HG02981 (cell line): ENCODE data around the gene ATP6V1B1.

Experiments used
- ATAC-seq: cut with Tn5 transposase; IDR thresholded peaks from one replicate; pipeline ENCODE4 v1.9.1; 2021; ENCODE audit warnings: mild to moderate bottlenecking, moderate library complexity; ENCODE audit not compliant: unreplicated experiment

Gene ATP6V1B1

GRCh38 chr2:70935468-70936164 is at the start of gene ATP6V1B1:
Gene ATP6V1B1, plus strand, starts transcription at chr2:70935900. Its CDS starts 55 bp downstream, at chr2:70935955.
- ATAC-seq = no peak

DNA sequence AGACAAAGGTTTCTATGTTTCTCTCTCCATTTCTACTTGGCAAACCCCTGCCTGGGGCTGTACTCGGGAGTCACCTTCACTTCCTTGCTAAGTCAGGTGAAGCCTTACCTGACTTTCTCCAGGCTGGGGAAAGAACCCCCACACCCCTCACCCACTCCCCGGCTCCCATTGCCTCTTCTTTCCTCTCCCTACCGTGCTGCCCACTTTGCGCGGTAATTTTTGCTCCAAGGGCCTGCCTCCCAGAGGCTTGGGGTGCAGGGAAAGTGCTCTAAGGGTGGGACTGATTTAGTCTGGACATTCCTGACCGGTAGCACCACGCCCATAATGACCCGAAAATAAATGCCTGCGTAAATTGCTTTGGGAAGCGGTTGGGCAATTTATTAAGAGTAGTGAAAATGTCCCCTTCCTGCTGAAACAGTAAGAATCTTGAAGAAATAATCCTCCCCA is 49.1 kb upstream of the ATP6V1B1 start:
- ATAC-seq = no peak

- no peak for ATAC-seq
Observed at GRCh38 chr2:70887208-70887549, 48.5 kb upstream of the ATP6V1B1 start.

DNA sequence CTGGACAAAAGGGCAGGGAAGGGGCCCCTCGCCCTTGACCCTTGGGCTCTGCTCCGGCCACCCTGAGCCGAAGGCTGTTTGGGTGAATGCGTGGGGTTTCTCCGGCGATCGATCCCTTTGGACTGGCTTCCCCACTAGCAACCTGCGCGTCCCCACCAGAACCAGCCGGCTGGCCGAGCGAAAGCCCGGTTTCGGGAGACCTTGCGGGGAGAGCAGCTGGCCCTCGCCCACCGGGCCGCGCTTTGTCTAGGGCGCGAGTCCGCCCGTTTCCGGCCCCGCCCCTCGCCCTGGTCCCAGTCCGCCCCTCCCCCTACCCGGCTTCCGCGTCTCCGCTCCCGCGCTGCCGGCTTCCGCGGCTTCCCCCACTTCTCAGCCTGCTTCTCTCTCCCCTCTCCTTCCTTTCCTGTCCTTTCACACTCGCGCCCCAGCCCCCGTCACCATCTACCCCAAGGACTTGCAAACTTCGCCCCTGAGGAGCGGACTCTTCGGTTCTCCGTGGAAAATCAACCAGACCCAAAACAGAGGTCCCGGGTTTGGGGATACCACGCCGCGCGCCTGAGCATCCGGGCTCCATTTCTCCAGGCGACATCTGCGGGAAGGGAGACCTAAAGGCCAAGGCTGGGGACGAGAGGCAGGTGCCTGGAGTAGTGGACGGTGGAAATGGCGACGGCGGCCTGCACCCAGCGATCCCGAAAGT is 48.0 kb upstream of the ATP6V1B1 start:
- ATAC-seq = no peak

DNA sequence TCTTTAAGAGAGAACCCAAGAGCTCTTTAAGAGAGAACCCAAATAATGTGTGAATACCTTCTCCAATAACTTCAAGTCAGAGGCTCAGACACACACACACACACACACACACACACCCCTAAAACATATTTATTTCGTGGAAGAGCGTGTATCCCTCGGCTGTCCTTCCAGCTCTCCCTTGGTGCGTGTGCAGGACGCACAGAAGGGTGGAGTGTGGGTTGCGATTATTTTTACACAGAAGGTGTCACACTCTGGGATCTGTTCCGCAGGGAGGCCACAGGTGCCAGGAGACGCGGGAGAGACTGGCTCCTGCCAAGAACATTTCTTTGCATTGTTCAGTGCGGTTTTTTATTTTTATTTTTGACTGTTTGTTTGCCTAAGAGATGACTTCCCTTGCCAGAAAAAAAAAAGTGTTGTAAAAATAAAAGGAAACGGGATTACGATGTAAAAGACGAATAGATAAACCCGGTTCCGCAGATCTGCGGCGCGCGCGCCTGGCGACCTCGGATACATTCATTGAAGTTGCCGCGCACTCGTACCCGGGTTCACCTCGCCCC is 47.3 kb upstream of the ATP6V1B1 start:
- no peak for ATAC-seq

DNA sequence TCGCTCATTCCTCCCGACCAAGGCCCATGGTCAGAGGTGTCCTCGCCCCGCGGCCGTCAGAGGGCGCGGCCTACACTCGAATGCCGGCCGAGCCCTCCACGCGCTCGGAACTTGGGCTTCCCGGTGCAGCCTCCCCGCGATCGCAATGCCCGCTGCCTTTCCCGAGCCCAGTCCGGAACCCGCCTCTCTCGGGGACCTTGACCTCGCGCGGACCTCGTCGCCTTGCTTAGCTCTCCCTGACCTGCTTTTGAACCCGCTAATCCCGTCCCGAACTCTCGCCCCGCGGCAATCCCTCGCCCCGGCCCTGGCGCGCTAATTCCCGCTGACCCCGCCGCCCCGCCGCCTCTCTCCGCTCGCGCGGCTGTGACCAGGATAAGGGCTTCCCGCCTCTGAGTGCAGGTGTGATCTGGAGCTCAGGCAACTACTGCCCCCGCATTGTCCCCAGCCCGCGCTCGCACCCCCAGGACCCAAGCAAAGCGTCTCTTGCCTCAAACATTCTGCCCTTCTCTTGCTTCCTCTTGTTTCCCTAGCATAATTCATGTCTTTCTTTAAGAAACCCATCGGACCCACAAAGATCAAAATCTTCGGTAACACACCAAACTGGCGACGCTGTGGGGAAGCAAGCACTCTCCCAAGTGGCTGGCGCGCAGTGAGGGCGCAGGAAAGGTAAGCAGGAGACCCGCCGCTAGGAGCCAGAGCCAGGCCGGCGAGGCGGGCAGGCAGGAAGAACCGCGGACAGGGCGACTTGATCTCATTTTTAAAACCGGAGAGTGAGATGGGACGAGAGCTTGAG is 46.6 kb upstream of the ATP6V1B1 start:
- no peak for ATAC-seq

GRCh38 chr2:70889716-70890037 is 46.0 kb upstream of the ATP6V1B1 start:
- ATAC-seq = no peak

DNA sequence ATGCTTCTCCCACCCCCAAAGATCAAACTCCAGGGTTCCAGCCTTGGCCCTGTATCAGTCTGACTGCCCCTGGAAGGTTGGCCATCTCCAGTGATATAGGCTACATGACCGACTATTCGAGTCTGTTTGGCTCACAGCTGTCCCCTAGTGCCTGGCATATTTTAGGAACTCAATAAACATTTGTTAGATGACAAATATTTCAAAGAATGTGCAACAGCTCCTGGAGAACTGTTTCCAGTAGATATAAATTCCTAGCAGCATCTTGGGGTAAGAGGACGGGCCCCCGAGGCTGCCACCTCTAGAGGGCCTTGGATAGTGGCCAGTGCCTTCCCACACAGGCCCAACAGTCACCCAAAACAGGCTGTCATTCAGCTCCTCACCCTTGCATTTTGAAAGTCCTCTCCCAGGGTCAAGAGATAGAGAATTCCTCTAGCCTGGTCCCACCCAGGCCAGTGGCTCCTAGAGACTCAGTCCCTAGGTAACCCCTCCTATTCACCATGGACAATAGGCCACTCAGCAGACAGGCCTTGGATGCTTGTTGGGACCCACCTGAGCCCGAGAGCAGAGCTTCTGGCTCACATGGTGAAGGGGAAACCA is 45.1 kb upstream of the ATP6V1B1 start:
- no peak for ATAC-seq

DNA sequence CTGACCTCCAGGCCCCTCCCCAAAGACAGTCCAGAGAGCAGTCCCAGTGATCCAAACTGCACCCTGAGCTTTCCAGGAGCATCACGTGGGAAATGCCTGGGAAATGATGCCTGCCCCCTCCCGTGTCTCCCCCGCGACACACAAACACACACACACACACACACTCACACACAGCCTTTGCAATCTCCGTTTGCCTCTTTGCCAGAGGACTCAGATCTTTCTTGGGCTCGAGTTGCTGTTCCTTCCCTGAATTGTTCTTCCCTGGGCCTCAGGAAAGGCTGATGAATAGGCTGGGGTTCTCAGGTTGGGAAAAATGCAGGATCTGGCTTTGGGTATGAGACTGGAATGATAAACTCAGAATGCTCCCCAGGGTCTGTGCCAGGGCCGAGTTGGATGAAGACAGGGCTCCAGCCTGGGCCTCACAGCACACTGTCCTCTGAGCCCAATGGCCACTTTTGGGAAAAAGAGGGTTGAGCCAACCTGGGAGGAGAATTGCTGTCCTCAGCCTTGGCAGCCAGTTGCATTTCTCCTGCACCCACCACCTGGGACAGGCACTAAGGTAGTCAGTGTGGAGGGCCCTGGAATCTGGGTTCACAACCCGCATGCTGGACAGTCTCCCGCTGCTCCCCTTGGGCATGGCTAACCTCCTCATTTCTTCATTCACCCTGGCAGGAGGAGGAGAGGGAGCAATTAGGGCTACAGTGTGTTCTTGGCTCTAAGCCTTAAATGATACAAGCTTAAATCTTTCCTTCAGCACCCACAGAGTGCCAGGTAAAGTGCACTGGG is 43.9 kb upstream of the ATP6V1B1 start:
- ATAC-seq = no peak

GRCh38 chr2:70892750-70893149 is 43.0 kb upstream of the ATP6V1B1 start:
- ATAC-seq = no peak

DNA sequence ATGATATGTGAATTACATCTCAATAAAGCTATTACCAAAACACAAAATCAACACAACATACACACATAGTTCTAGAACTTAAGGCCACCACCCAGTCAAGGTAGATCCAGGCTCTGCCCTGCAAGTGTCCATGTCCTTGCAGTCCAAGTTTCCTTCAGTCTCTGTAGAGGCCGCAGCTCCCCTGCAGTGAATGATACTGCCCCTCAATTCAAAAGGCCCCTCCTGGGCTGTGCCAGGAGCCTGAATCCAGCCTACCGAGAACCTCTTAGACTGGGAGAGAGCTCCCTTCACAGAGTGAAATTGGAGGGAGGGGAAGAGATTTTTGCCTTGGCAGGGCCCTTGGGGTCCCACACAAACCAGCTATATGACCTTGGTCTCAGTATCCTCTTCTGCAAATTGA is 42.5 kb upstream of the ATP6V1B1 start:
- no peak for ATAC-seq

DNA sequence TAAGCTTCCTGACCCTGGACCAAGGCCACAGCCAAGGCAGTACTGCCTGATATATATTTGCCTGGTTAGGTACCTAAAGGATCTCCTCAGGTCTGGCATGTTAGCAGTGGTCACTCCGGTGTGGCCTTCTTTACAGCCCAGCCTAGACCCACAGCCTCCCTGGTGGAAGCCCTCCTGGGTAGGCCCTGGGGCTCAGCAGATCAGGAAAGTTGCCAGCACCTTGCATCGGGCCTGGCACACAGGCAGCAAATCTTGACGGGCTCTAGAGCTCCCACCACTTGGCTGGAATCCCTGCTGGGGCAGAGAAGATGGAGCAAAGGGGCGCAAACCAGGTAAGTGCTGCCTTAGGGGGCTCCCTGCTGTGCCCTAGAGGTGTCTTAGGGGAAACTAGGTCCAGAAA is 40.9 kb upstream of the ATP6V1B1 start:
- no peak for ATAC-seq

GRCh38 chr2:70895249-70895648 is 40.5 kb upstream of the ATP6V1B1 start:
- no peak for ATAC-seq

DNA sequence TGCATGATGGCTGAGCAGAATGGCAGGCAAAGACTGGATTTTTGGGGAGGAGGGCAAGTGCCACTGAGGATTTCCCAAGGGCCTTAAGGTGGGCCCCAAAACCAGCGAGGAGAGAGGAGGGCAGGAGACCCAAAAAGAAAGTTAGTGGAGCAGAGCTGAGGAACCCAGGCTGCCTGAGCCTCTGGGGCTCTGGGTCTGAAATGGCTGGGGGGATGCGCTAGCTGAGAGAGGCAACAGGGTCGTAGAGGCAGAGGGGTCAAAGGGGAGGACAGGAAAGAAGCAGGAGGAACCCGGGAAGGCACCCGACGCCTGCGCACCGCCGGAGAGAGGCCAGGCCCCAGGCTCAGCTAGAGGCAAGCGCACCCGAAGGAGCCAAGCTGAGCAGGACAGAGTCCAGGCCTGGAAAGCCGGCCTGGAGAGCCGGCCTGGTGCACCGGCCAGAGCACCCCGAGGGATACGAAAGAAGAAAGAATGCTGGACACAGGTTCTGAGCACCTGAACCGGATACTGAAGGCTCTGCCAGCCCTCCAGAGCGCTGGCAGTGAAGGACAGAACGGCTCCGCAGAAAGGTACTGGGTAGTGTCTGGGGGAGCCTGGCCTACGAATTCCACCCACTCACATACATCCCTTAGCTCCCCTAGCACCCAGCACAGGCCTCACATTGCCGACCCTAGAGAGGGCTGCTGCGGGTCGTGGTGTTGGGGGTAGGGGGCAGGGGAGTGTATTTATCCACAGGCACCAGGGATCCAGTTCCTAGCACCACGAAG is 39.5 kb upstream of the ATP6V1B1 start:
- ATAC-seq = no peak

GRCh38 chr2:70896765-70897202 is 38.9 kb upstream of the ATP6V1B1 start:
- ATAC-seq = no peak

DNA sequence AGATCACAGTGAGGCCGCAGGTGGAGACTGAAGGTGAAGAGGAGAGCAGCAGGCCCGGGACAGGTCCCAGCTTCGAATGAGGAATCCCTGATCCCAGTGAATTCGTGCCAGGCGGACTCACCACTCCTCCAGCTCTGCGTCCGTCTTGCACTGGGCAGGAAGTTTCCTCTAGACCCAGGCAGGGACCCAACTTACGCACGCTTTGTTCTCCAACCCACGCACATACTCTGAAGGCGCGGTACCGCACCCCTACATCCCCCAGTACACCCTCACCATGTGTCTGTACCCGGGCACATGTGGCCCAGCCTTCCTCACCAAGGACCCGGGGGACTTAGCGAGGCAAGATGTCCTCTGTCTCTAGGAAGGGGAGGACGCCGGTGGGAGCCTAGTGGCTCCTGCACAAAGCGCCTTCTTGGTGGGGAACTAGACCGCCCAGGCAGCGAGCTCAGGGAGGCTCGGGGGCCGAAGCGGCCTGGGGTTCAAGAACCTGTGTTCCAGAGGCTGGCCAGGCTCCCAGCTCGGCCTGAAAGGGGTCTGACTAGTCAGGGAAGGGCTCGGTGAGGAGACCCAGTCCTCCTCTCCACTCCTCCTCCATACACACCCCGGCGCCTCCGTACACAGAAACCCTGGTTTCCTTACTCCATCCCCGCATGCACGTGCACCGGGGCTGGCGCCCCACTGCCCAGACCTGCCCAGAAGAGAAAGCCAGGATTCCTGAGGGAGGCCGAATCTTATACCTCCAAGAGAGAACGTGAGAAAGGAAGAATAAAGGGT is 38.3 kb upstream of the ATP6V1B1 start:
- ATAC-seq = no peak

GRCh38 chr2:70897977-70898226 is 37.8 kb upstream of the ATP6V1B1 start:
- ATAC-seq = no peak

DNA sequence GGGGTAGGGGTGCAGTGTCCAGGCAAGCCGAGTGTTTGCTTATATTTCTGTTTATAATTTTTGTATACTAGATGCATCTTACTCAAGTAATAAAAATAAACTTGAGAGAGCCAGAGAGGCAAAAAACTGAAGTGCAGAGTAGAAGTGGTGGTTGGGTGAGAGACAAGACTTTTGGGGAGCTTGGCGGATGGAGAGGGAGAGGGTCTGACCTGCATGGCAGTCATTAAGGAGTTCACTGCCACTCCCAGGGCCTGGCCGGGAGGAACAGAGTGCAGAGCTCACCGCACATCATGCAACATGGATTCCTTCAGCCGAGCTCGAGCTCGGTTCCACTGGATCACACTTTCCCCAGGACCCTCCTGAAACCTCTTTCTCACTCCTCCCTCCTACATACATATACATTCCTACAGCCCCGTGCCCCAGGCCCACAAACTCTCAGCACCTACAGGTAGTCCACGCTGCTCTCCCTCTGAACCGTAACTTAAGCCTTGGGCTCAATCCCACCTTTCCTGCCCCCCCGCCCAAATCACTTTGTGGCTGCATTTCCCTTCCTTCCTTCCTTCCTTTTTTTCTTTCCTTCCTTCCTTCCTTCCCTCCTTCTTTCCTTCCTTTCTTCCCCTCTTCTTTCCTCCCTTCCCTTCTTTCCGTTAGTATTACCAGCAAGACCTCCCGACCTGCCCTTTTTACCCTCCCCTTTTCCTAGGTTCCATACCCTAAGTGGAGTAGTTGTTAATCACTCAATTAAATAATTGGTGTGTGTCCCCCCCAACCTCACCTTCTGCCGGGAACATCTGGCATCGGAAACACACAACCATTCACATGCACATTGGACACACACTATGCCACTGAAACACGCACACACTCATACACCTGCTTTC is 37.1 kb upstream of the ATP6V1B1 start:
- no peak for ATAC-seq
